Measurements from ENCODE around the gene ANKS1B. TPM values are rescaled to one million over a fixed set of nuclear protein-coding genes. Genes with fewer than 3 reads are reported as not detected.

ANKS1B gene
- total and polyA plus RNA-seq, 2 of the 4 experiments (the other 2 are of a cell fraction) = 0.17 to 0.18 TPM

GRCh38 chr12:98893126-98893674 is 1091.5 kb downstream of the ANKS1B start:
- no peak for DNase-seq
- 0% methylated on average over 1 of the region's 11 CpGs; no CpG with 5 or more reads in 1 of the 2 experiments for WGBS, 2 experiments (ENCODE audit: extremely low coverage in 2 of 2, insufficient read length in 1 of 2)

More at GRCh38 chr12:98893126-98893674, 1091.5 kb downstream of the ANKS1B start:
- no peaks in the 10 kb centered on the region for H3K9me3 ChIP-seq (ENCODE audit: control insufficient read depth, insufficient read depth, low read length)
- H4K20me1 ChIP-seq (ENCODE audit: insufficient read depth, low read length) = no peaks in the 10 kb centered on the region
- no peak overlapping the region for H3K23ac ChIP-seq (ENCODE audit: low read depth, low read length)
- no peak overlapping the region for H4K91ac ChIP-seq (ENCODE audit: insufficient read depth, low read depth, low read length)
- H3K27ac ChIP-seq (ENCODE audit: insufficient read depth, low read length) = no peak overlapping the region
- H2AK5ac ChIP-seq (ENCODE audit: low read depth, low read length) = no peak overlapping the region
- ChIA-PET POLR2A (ENCODE audit: unreplicated experiment) (no interaction called here), CTCF (no interaction called here)
- no peak overlapping the region for H3K14ac ChIP-seq (replicated peaks; ENCODE audit: low read depth, low read length)
- dilution Hi-C loops (cut with HindIII; ENCODE audit: low sequenced_read_pairs, unreplicated experiment) (no loop called here), in situ Hi-C loops (cut with MboI; ENCODE audit: low sequenced_read_pairs) (no loop called here), intact Hi-C loops (cut with micrococcal nuclease) (no loop called here)
- H3K27me3 ChIP-seq (ENCODE audit: control insufficient read depth, insufficient read depth, low read length) = peaks cover 26% of the 10 kb centered on the region
- H2BK5ac ChIP-seq (ENCODE audit: low read depth, low read length, poor library complexity, severe bottlenecking) = no peak overlapping the region
- BruUV-seq (replicated peaks) = no TSS peak
- no peak overlapping the region for H4K5ac ChIP-seq (ENCODE audit: low read depth, low read length)
- no peak overlapping the region for H2BK20ac ChIP-seq (ENCODE audit: low read depth, low read length)
- no peak overlapping the region for H4K8ac ChIP-seq (ENCODE audit: low read depth in 2 of 2, low read length in 2 of 2)
- no peak overlapping the region for H2BK120ac ChIP-seq (ENCODE audit: low read depth, low read length)
- H3K18ac ChIP-seq (ENCODE audit: low read depth, low read length) = no peak overlapping the region
- TF ChIP-seq BHLHE40 (IDR thresholded peaks at IDR 0.05; ENCODE audit: low read depth, low read length) = no peak
- no peak for TF ChIP-seq MXI1 (IDR thresholded peaks at IDR 0.05; ENCODE audit: borderline replicate concordance, low read depth, low read length)
- TF ChIP-seq FOS (IDR thresholded peaks at IDR 0.05; ENCODE audit: low read depth, low read length) = no peak
- H2AK9ac ChIP-seq (replicated peaks; ENCODE audit: low read depth, low read length, poor library complexity) = no peak overlapping the region
- no peak overlapping the region for H3K4me3 ChIP-seq (ENCODE audit: insufficient read depth, low read depth, low read length)
- H3K4ac ChIP-seq (ENCODE audit: low read depth, low read length) = no peak overlapping the region
- no peaks in the 10 kb centered on the region for H3K9me1 ChIP-seq (ENCODE audit: insufficient read depth, low read length)
- no peak overlapping the region for H2BK15ac ChIP-seq (ENCODE audit: low read depth, low read length)
- H3K9ac ChIP-seq (ENCODE audit: low read depth, low read length) = no peak overlapping the region
- H2AFZ ChIP-seq (replicated peaks; ENCODE audit: low read length, poor library complexity) = no peak overlapping the region
- no peak for ATAC-seq (ENCODE audit: low read depth)
- H3K56ac ChIP-seq (ENCODE audit: extremely low read depth, insufficient read depth, low read length) = no peak overlapping the region
- H3K4me1 ChIP-seq (ENCODE audit: control insufficient read depth, insufficient read depth, low read length) = no peaks in the 10 kb centered on the region
- H3K79me1 ChIP-seq (ENCODE audit: low read depth in 1 of 2, low read length in 2 of 2) = no peaks in the 10 kb centered on the region
- H3K36me3 ChIP-seq (ENCODE audit: control insufficient read depth, insufficient read depth, low read length) = no peaks in the 10 kb centered on the region
- H3K4me2 ChIP-seq (ENCODE audit: low read depth, low read length) = no peak overlapping the region

Measured in IMR-90 (cell line).